ENCODE results near the gene PLPPR5.

DNA sequence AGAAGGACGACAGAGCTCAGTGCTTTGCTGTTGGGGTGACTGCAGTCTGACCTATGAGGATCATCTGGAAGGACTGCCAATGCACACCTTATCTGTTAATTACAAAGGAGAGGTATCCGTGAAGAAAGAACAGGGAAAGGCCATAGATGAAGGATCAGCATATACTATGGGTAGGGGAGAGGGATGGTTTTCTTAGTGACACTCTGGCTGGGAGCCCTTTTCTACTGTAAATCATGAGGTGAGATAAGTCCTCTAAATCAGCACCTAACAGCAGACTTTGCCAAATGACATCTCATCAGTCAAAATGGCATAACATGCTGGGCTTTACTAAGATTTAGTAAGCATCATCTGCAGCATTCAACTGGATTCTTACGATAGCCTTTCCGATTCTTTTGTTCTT lies 100.0 kb downstream of the PLPPR5 start:
- no peak for TF ChIP-seq SUZ12 (IDR thresholded peaks at IDR 0.05; ENCODE audit: extremely low read depth, insufficient read depth, insufficient read length)
- TF ChIP-seq YY1 (IDR thresholded peaks at IDR 0.05; ENCODE audit: insufficient read depth, insufficient read length): no peak
- no peak for TF ChIP-seq ZNF274 (IDR thresholded peaks at IDR 0.05; ENCODE audit: low read depth, low read length)
